Fibroblast of lung (primary cell): ENCODE results near the gene FBXL13. TPM values are rescaled to one million over a fixed set of nuclear protein-coding genes. Genes with fewer than 3 reads are reported as not detected.
"Not testable (repeated sequence)": the region's sequence is repeated elsewhere in the genome, so short reads cannot be mapped to it uniquely, and the experiment has no call there.

ENCODE experiments used
- DNase-seq, 2 donors: peaks; one replicate each; pipeline versions ENCODE4 v3.0.0 to v3.0.0-alpha.2; 2010; ENCODE audit warnings: low read depth in 2 of 2
- H2AFZ ChIP-seq: 2 replicates; pipeline ENCODE4 v1.5.1; 2012; ENCODE audit warnings: low read length, control low read depth, inconsistent platforms
- H3K27ac ChIP-seq: 2 replicates; pipeline ENCODE4 v1.5.1; 2011; ENCODE audit warnings: low read length, control low read depth; ENCODE audit not compliant: insufficient read depth
- H3K27me3 ChIP-seq: 2 replicates; pipeline ENCODE4 v1.5.1; 2011; ENCODE audit warnings: mild to moderate bottlenecking, low read length; ENCODE audit not compliant: control insufficient read depth, insufficient read depth
- H3K36me3 ChIP-seq: 2 replicates; pipeline ENCODE4 v1.5.1; 2011; ENCODE audit warnings: low read length; ENCODE audit not compliant: control insufficient read depth, insufficient read depth
- H3K4me1 ChIP-seq: 2 replicates; pipeline ENCODE4 v1.5.1; 2011; ENCODE audit warnings: low read length; ENCODE audit not compliant: control insufficient read depth, insufficient read depth; ENCODE audit errors: extremely low read depth
- H3K4me2 ChIP-seq: 2 replicates; pipeline ENCODE4 v1.5.1; 2011; ENCODE audit warnings: low read length, control low read depth; ENCODE audit not compliant: insufficient read depth; ENCODE audit errors: extremely low read depth
- H3K4me3 ChIP-seq, 4 experiments: fragments of 200-600 bp in 1 of 4; sonication (generic) in 1 of 4; replicated peaks in 1 of 4; 2 replicates each; pipeline ENCODE4 v1.5.1; 2011 to 2016; ENCODE audit warnings: low read length in 4 of 4, low read depth in 3 of 4, mild to moderate bottlenecking in 3 of 4, control low read depth in 2 of 4, inconsistent platforms in 1 of 4, mixed read lengths in 1 of 4; ENCODE audit not compliant: insufficient read depth in 1 of 4; ENCODE audit errors: control extremely low read depth in 1 of 4
- H3K79me2 ChIP-seq: 2 replicates; pipeline ENCODE4 v1.5.1; 2012; ENCODE audit warnings: mild to moderate bottlenecking, low read length, inconsistent platforms; ENCODE audit not compliant: control insufficient read depth, insufficient read depth
- H3K9ac ChIP-seq: 2 replicates; pipeline ENCODE4 v1.5.1; 2011; ENCODE audit warnings: mild to moderate bottlenecking, low read length, control low read depth; ENCODE audit not compliant: insufficient read depth
- H3K9me3 ChIP-seq: 2 replicates; pipeline ENCODE4 v1.5.1; 2012; ENCODE audit warnings: low read depth, low read length; ENCODE audit not compliant: control insufficient read depth, insufficient read depth
- H4K20me1 ChIP-seq: 2 replicates; pipeline ENCODE4 v1.5.1; 2011; ENCODE audit warnings: low read length; ENCODE audit not compliant: control insufficient read depth, insufficient read depth; ENCODE audit errors: extremely low read depth
- CTCF ChIP-seq, 2 donors: IDR thresholded peaks in 1 of 2; conservative IDR thresholded peaks in 1 of 2; 1 replicate in 1 of 2; 2 replicates in 1 of 2; pipeline ENCODE4 v1.5.1; 2011 to 2012; ENCODE audit warnings: low read length in 2 of 2, control low read depth in 1 of 2, inconsistent platforms in 1 of 2, low read depth in 1 of 2, mild to moderate bottlenecking in 1 of 2
- EZH2 ChIP-seq: IDR thresholded peaks from 2 replicates; pipeline ENCODE4 v1.5.1; 2012; ENCODE audit warnings: low read length, control low read depth, mild to moderate bottlenecking; ENCODE audit errors: missing control alignments
- polyA plus RNA-seq, 2 donors: library from polyadenylated mRNA; depleted of rRNA in 1 of 2; stranded (reverse) in 1 of 2; unstranded in 1 of 2; fragments of >200 nt; gene quantifications; 2 replicates each; pipeline ENCODE4 v1.2.1, GENCODE V29; 2011 to 2012; ENCODE audit warnings: missing spikeins in 1 of 2
- total RNA-seq: library from RNA; depleted of rRNA; stranded (reverse); fragments of >200 nt; gene quantifications from 2 replicates; pipeline ENCODE4 v1.2.1, GENCODE V29; 2014

FBXL13 gene
- total and polyA plus RNA-seq, 2 donors (not counting 1 experiment from before 2014, with no cell fraction given), result 0.41 to 0.66 TPM

DNA sequence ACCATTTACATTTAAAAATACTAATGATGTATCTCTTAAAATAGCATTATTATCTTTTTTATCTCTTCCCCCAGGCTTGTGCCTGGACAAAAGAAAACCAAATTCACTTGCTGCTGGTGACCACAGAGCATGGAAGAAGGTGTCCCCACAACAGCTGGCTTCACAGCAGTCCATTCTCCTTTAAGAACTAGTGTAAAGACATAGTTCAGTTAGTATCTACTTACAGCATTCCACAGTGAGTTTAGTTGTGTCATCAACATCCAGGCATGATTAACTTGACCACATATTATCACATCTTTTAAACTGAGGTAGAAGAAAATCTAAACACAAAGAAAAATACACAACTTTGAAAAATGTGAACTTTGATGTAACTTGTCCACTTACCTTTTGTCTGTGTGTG is 106.8 kb downstream of the FBXL13 start:
- Histone ChIP-seq H2AFZ (no peak overlapping the region), H3K4me2 (no peak overlapping the region), H3K27ac (no peak overlapping the region), H3K27me3 (no peaks in the 10 kb centered on the region), H3K4me1 (peaks cover 5% of the 10 kb centered on the region), H3K4me3 (no peak overlapping the region), H3K79me2 (no peaks in the 10 kb centered on the region), H3K36me3 (no peaks in the 10 kb centered on the region), H3K9me3 (no peaks in the 10 kb centered on the region), H4K20me1 (no peaks in the 10 kb centered on the region), H3K9ac (no peak overlapping the region)
- TF ChIP-seq CTCF (conservative IDR thresholded peaks at IDR 0.05 in 1 of 2, IDR thresholded peaks at IDR 0.05 in 1 of 2; ENCODE audit: low read depth in 1 of 2, low read length in 2 of 2), result no peak
- no peak for TF ChIP-seq EZH2
- DNase-seq, result peak in 1 of 2 donors; percentile 87

DNA sequence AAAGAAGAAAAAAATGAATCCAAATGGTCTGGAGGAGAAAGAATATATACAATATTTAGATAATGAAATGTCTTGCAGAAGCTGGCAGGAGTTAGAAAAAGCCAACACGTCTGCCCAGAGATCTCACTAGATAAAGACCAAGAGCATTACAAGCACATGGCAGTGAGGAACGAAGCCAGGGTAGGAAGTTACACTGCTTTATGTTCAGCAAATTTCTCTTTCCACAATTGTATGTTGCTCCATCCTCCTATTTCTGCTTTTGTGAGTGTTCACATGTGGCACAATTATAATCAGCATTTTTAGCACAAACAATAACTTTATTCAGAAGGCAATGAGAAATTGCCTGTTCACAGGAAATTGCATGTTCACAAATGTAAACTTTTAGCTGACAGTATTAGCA is 108.1 kb downstream of the FBXL13 start:
- Histone ChIP-seq H3K27me3 (no peaks in the 10 kb centered on the region), H3K4me3 (no peak overlapping the region), H3K79me2 (no peaks in the 10 kb centered on the region), H2AFZ (no peak overlapping the region), H3K4me1 (peaks cover 5% of the 10 kb centered on the region), H3K36me3 (no peaks in the 10 kb centered on the region), H3K27ac (no peak overlapping the region), H3K4me2 (no peak overlapping the region), H3K9me3 (no peaks in the 10 kb centered on the region), H4K20me1 (no peaks in the 10 kb centered on the region), H3K9ac (no peak overlapping the region)
- no peak for DNase-seq
- no peak for TF ChIP-seq EZH2
- no peak for TF ChIP-seq CTCF (conservative IDR thresholded peaks at IDR 0.05 in 1 of 2, IDR thresholded peaks at IDR 0.05 in 1 of 2; ENCODE audit: low read depth in 1 of 2, low read length in 2 of 2)

GRCh38 chr7:102961993-102962392 is 112.6 kb downstream of the FBXL13 start:
- not testable (repeated sequence) for H3K9ac ChIP-seq, DNase-seq, H3K4me1 ChIP-seq, H2AFZ ChIP-seq, H4K20me1 ChIP-seq, H3K4me3 ChIP-seq, H3K36me3 ChIP-seq, H3K9me3 ChIP-seq, H3K27ac ChIP-seq, H3K4me2 ChIP-seq, H3K27me3 ChIP-seq, H3K79me2 ChIP-seq

DNA sequence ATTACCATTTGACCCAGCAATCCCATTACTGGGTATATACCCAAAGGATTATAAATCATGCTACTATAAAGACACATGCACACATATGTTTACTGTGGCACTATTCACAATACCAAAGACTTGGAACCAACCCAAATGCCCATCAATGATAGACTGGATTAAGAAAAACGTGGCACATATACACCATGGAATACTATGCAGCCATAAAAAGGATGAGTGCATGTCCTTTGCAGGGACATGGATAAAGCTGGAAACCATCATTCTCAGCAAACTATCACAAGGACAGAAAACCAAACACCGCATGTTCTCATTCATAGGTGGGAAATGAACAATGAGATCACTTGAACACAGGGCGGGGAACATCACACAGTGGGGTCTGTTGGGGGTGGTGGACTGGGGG is 116.6 kb downstream of the FBXL13 start:
- H4K20me1 ChIP-seq, H2AFZ ChIP-seq, H3K27ac ChIP-seq, H3K79me2 ChIP-seq, H3K9ac ChIP-seq, H3K36me3 ChIP-seq, H3K9me3 ChIP-seq, H3K4me3 ChIP-seq, H3K27me3 ChIP-seq, H3K4me1 ChIP-seq, DNase-seq, H3K4me2 ChIP-seq: not testable (repeated sequence)

DNA sequence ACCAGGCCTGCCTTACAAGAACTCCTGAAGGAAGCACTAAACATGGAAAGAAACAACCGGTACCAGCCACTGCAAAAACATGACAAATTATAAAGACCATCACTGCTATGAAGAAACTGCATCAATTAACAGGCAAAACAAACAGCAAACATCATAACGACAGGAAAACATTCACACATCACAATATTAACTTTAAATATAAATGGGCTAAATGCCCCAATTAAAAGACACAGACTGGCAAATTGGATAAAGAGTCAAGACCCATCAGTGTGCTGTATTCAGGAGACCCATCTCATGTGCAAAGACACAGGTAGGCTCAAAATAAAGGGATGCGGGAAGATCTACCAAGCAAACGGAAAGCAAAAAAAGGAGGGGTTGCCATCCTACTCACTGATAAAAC is 120.2 kb downstream of the FBXL13 start:
- not testable (repeated sequence) for H3K4me2 ChIP-seq, H3K36me3 ChIP-seq, H3K9ac ChIP-seq, H3K27me3 ChIP-seq, H3K79me2 ChIP-seq, H4K20me1 ChIP-seq, DNase-seq, H3K4me1 ChIP-seq, H3K27ac ChIP-seq, H3K4me3 ChIP-seq, H2AFZ ChIP-seq, H3K9me3 ChIP-seq
